ENCODE data around the gene SUPT16H. TPM values are rescaled to one million over a fixed set of nuclear protein-coding genes. Genes with fewer than 3 reads are reported as not detected.

SUPT16H gene
- total and polyA plus RNA-seq, 2 of the 8 experiments (the other 6 are each of a cell fraction or from before 2014, with no cell fraction given) = 138 to 201 TPM

DNA sequence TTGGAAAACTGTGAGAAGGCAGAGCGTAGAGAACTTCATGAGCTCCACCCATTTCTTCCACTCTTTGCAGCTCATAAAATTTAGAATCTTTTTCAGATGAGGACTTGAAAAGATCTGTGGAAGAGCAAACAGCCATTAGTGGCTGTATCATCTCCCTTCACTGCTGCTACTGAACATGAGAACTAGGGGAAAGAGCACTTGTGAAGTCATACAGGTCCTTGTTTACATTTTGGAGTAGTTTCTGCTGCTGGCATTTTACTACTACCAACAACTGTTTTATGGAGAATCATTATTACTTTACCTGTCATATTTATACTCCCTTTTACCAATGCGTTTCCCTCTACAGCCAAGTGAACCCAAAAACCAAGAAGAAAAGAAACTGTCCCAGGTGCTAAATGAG, 62.9 kb downstream of the SUPT16H start (continued):
- TF ChIP-seq, protein P1, sequence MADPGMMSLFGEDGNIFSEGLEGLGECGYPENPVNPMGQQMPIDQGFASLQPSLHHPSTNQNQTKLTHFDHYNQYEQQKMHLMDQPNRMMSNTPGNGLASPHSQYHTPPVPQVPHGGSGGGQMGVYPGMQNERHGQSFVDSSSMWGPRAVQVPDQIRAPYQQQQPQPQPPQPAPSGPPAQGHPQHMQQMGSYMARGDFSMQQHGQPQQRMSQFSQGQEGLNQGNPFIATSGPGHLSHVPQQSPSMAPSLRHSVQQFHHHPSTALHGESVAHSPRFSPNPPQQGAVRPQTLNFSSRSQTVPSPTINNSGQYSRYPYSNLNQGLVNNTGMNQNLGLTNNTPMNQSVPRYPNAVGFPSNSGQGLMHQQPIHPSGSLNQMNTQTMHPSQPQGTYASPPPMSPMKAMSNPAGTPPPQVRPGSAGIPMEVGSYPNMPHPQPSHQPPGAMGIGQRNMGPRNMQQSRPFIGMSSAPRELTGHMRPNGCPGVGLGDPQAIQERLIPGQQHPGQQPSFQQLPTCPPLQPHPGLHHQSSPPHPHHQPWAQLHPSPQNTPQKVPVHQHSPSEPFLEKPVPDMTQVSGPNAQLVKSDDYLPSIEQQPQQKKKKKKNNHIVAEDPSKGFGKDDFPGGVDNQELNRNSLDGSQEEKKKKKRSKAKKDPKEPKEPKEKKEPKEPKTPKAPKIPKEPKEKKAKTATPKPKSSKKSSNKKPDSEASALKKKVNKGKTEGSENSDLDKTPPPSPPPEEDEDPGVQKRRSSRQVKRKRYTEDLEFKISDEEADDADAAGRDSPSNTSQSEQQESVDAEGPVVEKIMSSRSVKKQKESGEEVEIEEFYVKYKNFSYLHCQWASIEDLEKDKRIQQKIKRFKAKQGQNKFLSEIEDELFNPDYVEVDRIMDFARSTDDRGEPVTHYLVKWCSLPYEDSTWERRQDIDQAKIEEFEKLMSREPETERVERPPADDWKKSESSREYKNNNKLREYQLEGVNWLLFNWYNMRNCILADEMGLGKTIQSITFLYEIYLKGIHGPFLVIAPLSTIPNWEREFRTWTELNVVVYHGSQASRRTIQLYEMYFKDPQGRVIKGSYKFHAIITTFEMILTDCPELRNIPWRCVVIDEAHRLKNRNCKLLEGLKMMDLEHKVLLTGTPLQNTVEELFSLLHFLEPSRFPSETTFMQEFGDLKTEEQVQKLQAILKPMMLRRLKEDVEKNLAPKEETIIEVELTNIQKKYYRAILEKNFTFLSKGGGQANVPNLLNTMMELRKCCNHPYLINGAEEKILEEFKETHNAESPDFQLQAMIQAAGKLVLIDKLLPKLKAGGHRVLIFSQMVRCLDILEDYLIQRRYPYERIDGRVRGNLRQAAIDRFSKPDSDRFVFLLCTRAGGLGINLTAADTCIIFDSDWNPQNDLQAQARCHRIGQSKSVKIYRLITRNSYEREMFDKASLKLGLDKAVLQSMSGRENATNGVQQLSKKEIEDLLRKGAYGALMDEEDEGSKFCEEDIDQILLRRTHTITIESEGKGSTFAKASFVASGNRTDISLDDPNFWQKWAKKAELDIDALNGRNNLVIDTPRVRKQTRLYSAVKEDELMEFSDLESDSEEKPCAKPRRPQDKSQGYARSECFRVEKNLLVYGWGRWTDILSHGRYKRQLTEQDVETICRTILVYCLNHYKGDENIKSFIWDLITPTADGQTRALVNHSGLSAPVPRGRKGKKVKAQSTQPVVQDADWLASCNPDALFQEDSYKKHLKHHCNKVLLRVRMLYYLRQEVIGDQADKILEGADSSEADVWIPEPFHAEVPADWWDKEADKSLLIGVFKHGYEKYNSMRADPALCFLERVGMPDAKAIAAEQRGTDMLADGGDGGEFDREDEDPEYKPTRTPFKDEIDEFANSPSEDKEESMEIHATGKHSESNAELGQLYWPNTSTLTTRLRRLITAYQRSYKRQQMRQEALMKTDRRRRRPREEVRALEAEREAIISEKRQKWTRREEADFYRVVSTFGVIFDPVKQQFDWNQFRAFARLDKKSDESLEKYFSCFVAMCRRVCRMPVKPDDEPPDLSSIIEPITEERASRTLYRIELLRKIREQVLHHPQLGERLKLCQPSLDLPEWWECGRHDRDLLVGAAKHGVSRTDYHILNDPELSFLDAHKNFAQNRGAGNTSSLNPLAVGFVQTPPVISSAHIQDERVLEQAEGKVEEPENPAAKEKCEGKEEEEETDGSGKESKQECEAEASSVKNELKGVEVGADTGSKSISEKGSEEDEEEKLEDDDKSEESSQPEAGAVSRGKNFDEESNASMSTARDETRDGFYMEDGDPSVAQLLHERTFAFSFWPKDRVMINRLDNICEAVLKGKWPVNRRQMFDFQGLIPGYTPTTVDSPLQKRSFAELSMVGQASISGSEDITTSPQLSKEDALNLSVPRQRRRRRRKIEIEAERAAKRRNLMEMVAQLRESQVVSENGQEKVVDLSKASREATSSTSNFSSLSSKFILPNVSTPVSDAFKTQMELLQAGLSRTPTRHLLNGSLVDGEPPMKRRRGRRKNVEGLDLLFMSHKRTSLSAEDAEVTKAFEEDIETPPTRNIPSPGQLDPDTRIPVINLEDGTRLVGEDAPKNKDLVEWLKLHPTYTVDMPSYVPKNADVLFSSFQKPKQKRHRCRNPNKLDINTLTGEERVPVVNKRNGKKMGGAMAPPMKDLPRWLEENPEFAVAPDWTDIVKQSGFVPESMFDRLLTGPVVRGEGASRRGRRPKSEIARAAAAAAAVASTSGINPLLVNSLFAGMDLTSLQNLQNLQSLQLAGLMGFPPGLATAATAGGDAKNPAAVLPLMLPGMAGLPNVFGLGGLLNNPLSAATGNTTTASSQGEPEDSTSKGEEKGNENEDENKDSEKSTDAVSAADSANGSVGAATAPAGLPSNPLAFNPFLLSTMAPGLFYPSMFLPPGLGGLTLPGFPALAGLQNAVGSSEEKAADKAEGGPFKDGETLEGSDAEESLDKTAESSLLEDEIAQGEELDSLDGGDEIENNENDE (IDR thresholded peaks at IDR 0.05; ENCODE audit: insufficient replicate concordance, low read length) = no peak
